HepG2 (cell line): ENCODE data around the gene IGF1. TPM values are rescaled to one million over a fixed set of nuclear protein-coding genes. Genes with fewer than 3 reads are reported as not detected.

Experiments
- ATAC-seq: fragments of 200-7000 bp; cut with Tn5 transposase; 3 replicates; pipeline ENCODE4 v1.9.1; 2020; ENCODE audit warnings: mild to moderate bottlenecking, moderate library complexity
- BruUV-seq: library from RNA; stranded (reverse); fragments of 400-500 nt; replicated peaks from 2 replicates; lab custom pipeline; 2021; lab: Mats Ljungman, UMichigan
- CTCF ChIA-PET: fragments of 300-600 bp; formaldehyde crosslinking; extraction: SDS; loops from one replicate; lab custom pipeline; 2021; ENCODE audit warnings: low total read pairs, inconsistent platforms, low intra/inter-chr PET ratio; lab: Yijun Ruan, JAX
- POLR2A ChIA-PET: fragments of 350-600 bp; sonication (Branson Sonifier 250); formaldehyde crosslinking; loops from one replicate; lab custom pipeline; 2020; ENCODE audit warnings: antibody characterized with exemption, inconsistent platforms; lab: Yijun Ruan, JAX
- DNase-seq: peaks from one replicate; pipeline ENCODE4 v3.0.0-alpha.2; 2015; ENCODE audit warnings: low spot score
- FAIRE-seq: peaks from 3 replicates; lab custom pipeline; 2011; peaks lifted over from hg19 to GRCh38; lab: Jason Lieb, UNC
- H2AFZ ChIP-seq: one replicate; pipeline ENCODE4 v1.6.1; 2011; ENCODE audit warnings: low read length, inconsistent platforms
- H3K27ac ChIP-seq: fragments of 300-600 bp; 3 replicates; pipeline ENCODE4 v1.8.0; 2011; ENCODE audit warnings: mixed run types, mild to moderate bottlenecking, mixed read lengths, low read length, inconsistent platforms; ENCODE audit not compliant: insufficient read depth; ENCODE audit errors: extremely low read length
- H3K27me3 ChIP-seq, 2 experiments: fragments of 200-600 bp in 1 of 2; 2 replicates in 1 of 2; 3 replicates in 1 of 2; pipeline versions ENCODE4 v1.6.0 to v1.8.0; 2011; ENCODE audit warnings: low read length in 2 of 2, mild to moderate bottlenecking in 2 of 2, moderate library complexity in 2 of 2, inconsistent platforms in 1 of 2; ENCODE audit not compliant: insufficient read depth in 2 of 2, control insufficient read depth in 1 of 2
- H3K36me3 ChIP-seq, 2 experiments: fragments of 200-600 bp in 1 of 2; replicated peaks in 1 of 2; 2 replicates in 1 of 2; 3 replicates in 1 of 2; pipeline versions ENCODE4 v1.5.1 to v1.8.0; 2011; ENCODE audit warnings: low read length in 2 of 2, inconsistent platforms in 1 of 2; ENCODE audit not compliant: insufficient read depth in 2 of 2, control insufficient read depth in 1 of 2
- H3K4me1 ChIP-seq: 2 replicates; pipeline ENCODE4 v1.5.1; 2012; ENCODE audit warnings: low read length, inconsistent platforms; ENCODE audit not compliant: insufficient read depth
- H3K4me2 ChIP-seq: 2 replicates; pipeline ENCODE4 v1.6.0; 2011; ENCODE audit warnings: low read depth, low read length, inconsistent platforms
- H3K4me3 ChIP-seq, 3 experiments: fragments of 200-600 bp in 1 of 3; sonication (generic), shearing (Covaris generic) in 1 of 3; replicated peaks in 1 of 3; 2 replicates each; pipeline ENCODE4 v1.5.1; 2011 to 2016; ENCODE audit warnings: low read length in 3 of 3, inconsistent platforms in 2 of 3, low read depth in 2 of 3, mild to moderate bottlenecking in 2 of 3, control low read depth in 1 of 3, mixed read lengths in 1 of 3; ENCODE audit not compliant: insufficient read depth in 1 of 3
- H3K79me2 ChIP-seq: one replicate; pipeline ENCODE4 v1.6.1; 2011; ENCODE audit warnings: low read length, inconsistent platforms; ENCODE audit not compliant: insufficient read depth
- H3K9ac ChIP-seq: 2 replicates; pipeline ENCODE4 v1.6.0; 2011; ENCODE audit warnings: mild to moderate bottlenecking, low read depth, low read length, inconsistent platforms; ENCODE audit not compliant: insufficient read depth
- H3K9me3 ChIP-seq: 2 replicates; pipeline ENCODE4 v1.5.1; 2012; ENCODE audit warnings: mild to moderate bottlenecking, low read length
- H4K20me1 ChIP-seq: 2 replicates; pipeline ENCODE4 v1.6.0; 2011; ENCODE audit warnings: inconsistent platforms, mild to moderate bottlenecking, low read length, moderate library complexity; ENCODE audit not compliant: insufficient read depth
- AHR ChIP-seq: IDR thresholded peaks from 2 replicates; pipeline ENCODE4 v1.6.1; 2018; ENCODE audit warnings: missing genetic modification reagents, missing compliant biosample characterization
- MYC ChIP-seq: sonication (generic); formaldehyde crosslinking; IDR thresholded peaks from 2 replicates; pipeline ENCODE4 v1.9.0; 2021; ENCODE audit warnings: missing genetic modification reagents, borderline replicate concordance
- NR2F2 ChIP-seq: IDR thresholded peaks from 2 replicates; pipeline ENCODE4 v1.6.1; 2012; ENCODE audit warnings: low read depth, inconsistent platforms, borderline replicate concordance
- SIX4 ChIP-seq: sonication (generic); formaldehyde crosslinking; IDR thresholded peaks from 2 replicates; pipeline ENCODE4 v1.4.0; 2020; ENCODE audit warnings: missing genetic modification reagents
- SMAD1 ChIP-seq: sonication (generic); formaldehyde crosslinking; IDR thresholded peaks from 2 replicates; pipeline ENCODE4 v1.4.0; 2020; ENCODE audit warnings: missing genetic modification reagents, low read depth, mild to moderate bottlenecking, borderline replicate concordance
- ZNF512 ChIP-seq: sonication (generic); formaldehyde crosslinking; IDR thresholded peaks from 2 replicates; pipeline ENCODE4 v1.4.0; 2020; ENCODE audit warnings: mild to moderate bottlenecking, missing genetic modification reagents
- ZNF556 ChIP-seq: sonication (generic); formaldehyde crosslinking; IDR thresholded peaks from 2 replicates; pipeline ENCODE4 v1.4.0; 2020; ENCODE audit warnings: mild to moderate bottlenecking, missing genetic modification reagents, borderline replicate concordance
- ZNF724P ChIP-seq: sonication (generic); formaldehyde crosslinking; IDR thresholded peaks from 2 replicates; pipeline ENCODE4 v1.8.0; 2022; ENCODE audit warnings: missing genetic modification reagents, borderline replicate concordance
- WGBS: methylation state at CpG from one replicate; pipeline ENCODE4 v1.1.6; 2017; ENCODE audit warnings: low lambda C conversion rate; 5-methylcytosine and 5-hydroxymethylcytosine counted together
- in situ Hi-C: cut with HindIII; loops from 2 replicates; pipeline ENCODE4 v1.10.0; 2017; ENCODE audit warnings: low pct_unique_long_range_greater_than_20kb; ENCODE audit not compliant: extremely low pct_ligation_motif_present
- intact Hi-C: fragments of 100-400 bp; cut with micrococcal nuclease; formaldehyde crosslinking; loops from one replicate; pipeline ENCODE4 v1.10.0; 2022; ENCODE audit not compliant: unreplicated experiment
- polyA plus RNA-seq, 8 experiments: library from polyadenylated mRNA; depleted of rRNA in 3 of 8; stranded (reverse) in 7 of 8; unstranded in 1 of 8; fragments of >200 nt; fragmentation: Illumina TruSeq in 4 of 8; extraction: Trizol in 4 of 8; gene quantifications; 2 replicates each; pipeline versions ENCODE4 v1.2.1 to v1.2.3, GENCODE V29; 2011 to 2016; ENCODE audit warnings: low read depth in 4 of 8, missing spikeins in 1 of 8, mixed read lengths in 1 of 8; ENCODE audit not compliant: insufficient read depth in 1 of 8
- total RNA-seq, 5 experiments: library from RNA; depleted of rRNA; stranded (reverse); fragments of >200 nt; fragmentation: Illumina TruSeq; extraction: Trizol; gene quantifications; 2 replicates each; pipeline ENCODE4 v1.2.3, GENCODE V29; 2016; ENCODE audit warnings: low read depth in 1 of 5

The IGF1 gene
- total and polyA plus RNA-seq, 2 of the 13 experiments (the other 11 are each of a cell fraction or from before 2014, with no cell fraction given) = not detected

DNA sequence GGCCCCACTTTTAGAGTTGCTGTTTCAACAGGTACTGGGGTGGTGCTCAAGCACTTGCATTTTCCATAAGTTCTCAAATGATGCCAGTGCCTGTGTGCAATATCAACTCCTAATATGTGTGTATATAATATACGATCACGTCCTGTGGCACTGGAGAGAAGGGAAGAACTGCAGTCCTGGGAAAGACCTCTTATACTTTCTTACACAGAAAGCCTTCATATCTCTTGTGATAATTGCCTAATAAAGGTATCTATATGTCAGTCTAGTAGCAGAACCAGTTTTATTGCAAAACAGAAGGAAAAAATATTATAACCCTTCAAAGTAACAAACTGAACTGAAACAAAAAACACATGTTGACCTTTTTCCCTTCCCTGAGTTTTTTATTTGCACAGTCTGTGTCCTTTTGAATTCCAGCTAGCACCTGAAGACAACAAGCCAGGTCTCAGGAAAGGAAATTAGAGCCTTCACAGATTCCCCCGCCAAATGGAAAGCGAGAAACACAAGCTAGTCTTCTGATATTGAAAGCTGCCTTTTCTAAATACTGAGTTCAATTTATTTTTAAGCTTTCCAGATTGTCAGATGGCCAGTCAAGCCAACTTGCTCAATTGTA, 44.4 kb downstream of the IGF1 start:
- BruUV-seq = no TSS peak
- Histone ChIP-seq H3K9ac (no peak overlapping the region), H3K9me3 (no peaks in the 10 kb centered on the region), H3K27ac (no peak overlapping the region), H3K4me1 (0 out of 2 replicates have a peak, but pooled peaks cover under 1% of the 10 kb centered on the region), H3K4me2 (no peak overlapping the region), H4K20me1 (no peaks in the 10 kb centered on the region), H3K36me3 (no peaks in the 10 kb centered on the region), H3K79me2 (no peaks in the 10 kb centered on the region), H2AFZ (no peak overlapping the region), H3K27me3 (no peaks in the 10 kb centered on the region), H3K4me3 (no peak overlapping the region)
- FAIRE-seq = no peak
- ChIA-PET POLR2A (no interaction called here), CTCF (no interaction called here)
- in situ Hi-C loops = no loop called here
- DNase-seq = no peak
- ATAC-seq = no peak
- TF ChIP-seq AHR (CRISPR knock-in tag) (no peak), NR2F2 (no peak), MYC (CRISPR knock-in tag) (no peak), SIX4 (CRISPR knock-in tag) (no peak), ZNF512 (CRISPR knock-in tag) (no peak), ZNF724P (no peak), ZNF556 (no peak), SMAD1 (CRISPR knock-in tag) (no peak)
- intact Hi-C loops = no loop called here
- WGBS = 12% methylated on average over 4 of the region's 4 CpGs
